Kidney tubule cell (primary cell): ENCODE data around the gene PTPRF.
"Not testable (repeated sequence)": the region's sequence is repeated elsewhere in the genome, so short reads cannot be mapped to it uniquely, and the experiment has no call there.

ENCODE experiments used
- DNase-seq: peaks from one replicate; pipeline ENCODE4 v3.0.0-alpha.2; 2018; ENCODE audit warnings: low spot score

PTPRF gene

DNA sequence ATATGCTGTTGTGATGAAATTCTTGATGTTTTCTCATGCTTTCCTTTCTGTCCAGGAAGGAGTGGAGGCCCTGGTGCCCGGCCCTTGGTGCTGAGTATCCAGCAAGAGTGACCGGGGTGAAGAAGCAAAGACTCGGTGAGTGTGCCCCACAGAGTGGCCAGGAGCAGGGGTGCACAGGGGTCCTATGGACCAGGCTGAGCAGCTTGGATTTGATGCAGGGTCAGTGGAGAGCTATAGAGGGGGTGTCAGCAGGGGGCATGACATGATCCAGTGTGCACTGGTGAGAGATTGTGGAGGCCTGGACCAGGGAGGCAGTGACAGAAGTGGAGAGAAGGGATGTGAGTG is 7.4 kb downstream of the PTPRF start:
- no peak for DNase-seq

DNA sequence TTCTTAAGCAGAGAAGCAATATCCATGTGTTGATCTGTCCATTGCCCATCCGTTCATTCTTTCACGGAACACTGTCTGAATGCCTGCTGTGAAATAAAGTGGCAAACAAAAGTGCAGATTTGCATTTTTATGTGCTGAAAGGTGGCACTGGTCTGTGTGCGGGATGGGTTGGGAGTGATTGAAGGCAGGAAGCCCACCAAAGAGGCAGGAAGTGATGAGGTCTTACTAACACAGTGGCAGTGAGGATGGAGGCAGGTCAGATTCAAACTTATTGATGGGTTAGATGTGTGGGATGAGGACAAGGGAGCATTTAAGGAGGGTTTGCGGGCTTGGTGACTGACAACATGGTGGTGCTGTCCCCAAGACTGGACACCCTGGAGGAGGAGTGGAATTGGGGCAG is 8.3 kb downstream of the PTPRF start:
- DNase-seq, result no peak

DNA sequence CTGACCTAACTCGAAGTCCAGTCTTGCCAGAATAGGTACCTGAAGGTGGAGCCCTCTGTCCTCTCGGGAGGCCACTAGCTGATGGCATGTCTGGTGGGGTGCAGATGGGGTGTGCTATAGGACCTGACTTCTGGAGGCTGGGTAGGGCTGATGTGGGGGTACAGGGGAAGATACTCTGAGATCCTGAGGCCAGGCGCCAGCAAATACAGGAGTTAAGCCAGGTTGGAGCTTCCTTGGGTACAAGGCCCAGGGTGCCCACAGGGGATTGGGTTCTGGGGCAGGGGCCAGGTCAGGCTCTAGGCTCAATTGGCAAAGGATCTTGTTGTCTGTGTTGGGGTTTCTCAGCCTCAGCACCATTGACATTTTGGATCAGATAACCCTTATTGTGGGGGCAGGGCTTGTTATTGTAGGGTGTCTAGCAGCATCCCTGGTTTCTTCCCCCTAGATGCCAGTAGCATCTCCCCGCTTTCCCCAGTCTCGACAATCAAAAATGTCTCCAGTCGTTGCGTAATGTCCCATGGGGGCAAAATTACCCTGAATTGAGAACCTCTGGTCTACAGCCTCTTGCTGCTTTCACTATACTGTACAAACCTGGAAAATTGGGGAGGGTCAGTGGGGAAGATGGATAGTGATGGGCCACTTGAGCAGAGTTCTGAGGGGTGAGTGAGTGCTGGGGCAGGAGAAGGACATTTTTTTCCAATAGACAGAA is 9.2 kb downstream of the PTPRF start:
- no peak for DNase-seq

DNA sequence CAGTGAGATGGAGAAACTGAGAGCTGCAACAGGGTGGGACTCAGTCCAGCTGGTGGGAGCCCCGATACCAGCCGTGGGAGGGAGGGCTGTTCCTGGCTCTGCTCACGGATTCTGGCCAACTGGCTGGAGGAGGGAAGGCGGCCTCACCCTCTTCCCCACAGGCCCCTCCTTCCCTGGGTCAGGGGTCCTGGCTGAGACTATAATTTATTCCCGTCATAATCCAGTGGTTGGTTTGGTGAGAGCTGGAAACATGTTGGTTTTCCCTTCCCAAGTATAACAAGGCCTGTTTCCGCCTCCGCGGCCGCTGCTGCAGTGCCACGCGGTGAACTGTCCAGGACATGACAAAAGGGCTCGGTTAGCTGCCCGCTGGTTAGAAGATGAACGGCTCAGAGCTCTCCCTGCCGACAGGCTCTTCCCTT is 10.0 kb downstream of the PTPRF start:
- no peak for DNase-seq

DNA sequence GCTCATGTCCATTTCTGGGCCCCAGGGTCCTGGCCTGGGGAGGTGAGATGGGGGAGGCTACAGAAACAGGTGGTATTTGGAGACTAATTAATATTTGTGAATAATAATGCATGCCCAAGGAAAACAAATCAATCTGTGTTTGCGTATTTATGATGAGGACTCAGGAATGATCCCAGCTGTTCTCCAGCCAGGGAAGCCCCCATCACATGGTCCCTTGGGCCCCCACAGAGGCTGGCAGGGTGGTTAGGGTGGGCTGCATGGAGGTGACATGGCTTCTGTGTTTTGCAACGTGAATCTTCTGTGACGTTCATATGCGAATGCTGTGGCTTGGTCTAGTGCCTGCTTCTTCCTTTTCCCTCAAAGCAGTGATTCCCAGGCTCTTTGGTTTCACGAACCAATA is 10.5 kb downstream of the PTPRF start:
- DNase-seq, result no peak

DNA sequence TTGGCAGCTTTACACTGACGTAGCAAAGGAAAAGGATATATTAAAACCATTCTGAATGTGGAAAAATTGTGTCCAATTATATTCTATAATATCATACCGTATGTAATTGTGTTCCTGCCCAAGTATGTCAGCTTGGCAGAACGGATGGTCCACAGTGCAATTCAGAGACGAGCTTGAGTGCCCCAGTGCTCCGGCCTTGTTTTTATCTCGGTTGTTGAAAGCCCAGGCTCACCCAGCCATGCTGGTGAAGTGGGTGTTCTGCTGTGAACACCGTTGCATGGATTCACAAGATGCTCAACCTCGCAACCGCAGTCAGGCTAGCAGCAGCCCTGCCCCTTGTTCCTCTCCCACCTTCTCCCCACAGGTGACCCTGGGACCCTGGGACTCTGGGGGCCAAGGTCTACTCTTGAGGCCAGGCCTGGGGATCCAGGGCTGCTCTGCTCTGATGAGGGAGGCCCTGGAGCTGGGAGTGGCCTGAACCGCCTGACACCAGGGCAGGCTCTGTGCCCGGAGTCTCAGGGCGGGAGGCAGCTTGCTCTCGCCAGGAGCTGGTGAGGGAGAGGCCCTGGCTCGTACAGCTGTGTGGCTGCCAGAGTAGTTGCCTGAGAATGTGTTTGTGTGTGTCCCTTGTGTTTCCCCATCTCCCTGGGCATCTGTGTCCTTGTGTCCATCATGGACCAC is 11.2 kb downstream of the PTPRF start:
- DNase-seq, result no peak

DNA sequence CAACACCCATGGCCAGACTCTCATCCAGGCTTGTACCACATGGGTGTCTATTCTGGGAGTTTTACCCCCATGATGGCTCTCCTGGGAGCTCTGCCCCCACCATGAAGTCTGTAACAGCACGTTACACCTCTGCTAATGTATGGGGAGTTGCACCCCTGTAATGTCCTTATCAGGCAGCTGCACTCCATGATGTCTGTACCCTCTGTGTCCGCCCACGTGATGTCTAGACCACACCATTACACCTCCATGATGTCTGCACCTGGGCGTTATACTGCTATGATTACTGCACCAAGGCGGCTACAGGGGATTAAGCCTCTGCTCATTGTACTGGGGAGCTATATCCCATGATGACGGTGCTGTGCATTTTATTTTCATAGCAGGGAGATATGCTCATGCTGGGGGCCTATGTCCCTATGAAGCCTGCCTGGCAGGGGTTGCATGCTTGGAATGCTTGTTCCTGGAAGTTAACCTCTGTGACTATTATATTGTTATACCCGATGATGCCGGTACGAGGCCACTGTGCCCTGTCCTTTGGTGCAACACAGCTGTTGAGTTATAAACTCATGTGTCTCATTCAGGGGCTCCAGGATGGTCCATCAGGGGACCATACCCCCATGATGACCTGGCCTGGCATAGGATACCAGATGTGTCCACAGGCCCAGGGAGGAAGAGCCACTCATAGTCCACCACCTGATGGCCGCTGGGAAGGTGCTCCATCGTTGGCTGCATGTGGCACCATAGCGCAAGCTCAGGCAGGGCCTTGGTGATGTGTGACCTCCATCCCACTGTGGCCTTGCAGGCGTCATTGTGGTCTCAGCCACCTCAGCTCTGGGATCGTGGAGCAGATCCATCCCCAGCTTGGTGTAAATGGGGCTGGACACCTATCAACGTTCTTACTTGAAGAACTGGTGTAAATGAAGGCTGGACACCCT is 12.1 kb downstream of the PTPRF start:
- no peak for DNase-seq

DNA sequence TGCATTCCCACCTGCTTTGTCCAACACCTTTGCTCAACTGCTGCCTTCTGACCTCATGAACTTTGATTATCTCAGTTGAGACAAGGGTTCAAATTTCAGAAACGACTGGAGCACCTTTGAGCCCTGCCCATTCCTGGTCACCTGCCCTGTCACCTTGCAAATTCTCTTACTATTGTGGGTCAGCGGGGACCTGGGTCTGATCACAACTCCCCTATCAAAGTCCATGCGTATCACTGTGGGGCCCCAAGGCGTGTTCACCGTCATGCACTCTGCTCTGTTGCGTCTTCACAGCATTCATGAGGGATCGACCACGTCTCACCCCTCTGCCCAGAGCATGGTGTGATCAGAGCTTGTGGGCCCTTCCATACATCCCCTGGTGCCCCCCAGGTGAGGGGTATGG is 12.9 kb downstream of the PTPRF start:
- no peak for DNase-seq

DNA sequence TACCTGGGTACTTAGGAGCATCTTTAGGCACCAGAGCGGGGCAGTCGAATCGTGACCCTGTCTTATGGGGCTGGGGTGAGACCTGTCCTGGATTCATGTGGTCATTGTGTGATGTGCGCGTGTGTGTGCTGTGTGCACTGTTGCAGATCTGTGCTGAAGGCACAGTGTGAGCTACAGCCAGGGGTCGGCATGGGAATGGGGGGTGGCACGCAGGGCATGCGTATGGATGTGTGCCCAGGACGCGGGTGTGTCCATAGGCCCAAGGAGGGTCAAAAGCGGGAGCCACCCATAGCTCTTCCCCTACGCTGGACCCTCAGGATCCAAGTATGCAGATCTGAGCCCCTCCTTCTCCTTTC is 14.6 kb downstream of the PTPRF start:
- DNase-seq, result no peak

DNA sequence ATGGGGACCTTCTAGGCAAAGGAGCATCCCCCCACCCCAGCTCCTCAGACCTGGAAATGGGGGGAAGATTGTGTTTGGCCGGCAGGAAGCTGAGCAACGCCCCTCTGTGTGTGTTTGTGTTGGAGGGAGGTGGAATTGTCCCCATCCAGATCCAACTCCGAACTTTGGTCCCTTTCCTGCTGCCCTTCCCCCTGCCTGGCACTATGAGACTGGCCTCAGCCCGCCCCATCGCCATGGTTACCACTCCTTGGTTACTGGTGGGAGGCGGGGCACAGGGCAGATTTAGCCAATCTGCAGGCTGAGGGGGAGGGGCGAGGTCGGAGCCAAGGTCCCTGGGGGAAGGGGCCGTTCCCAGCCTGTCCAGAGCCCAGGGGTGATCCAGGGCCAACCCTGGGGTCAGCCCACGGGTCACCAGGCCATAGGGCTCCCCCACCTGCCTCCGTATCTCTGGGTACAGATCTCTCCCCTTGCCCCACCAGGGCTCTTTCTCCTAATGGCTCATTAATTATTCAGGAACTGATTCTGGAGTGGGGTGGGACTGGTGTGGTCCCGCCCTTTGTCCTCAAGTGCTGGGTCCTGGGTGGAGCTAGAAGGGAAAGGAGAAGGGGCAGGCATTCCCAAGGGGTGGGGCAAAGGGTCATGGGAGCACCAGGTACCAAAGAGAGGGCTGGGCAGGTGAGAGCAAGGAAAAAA is 15.2 kb downstream of the PTPRF start:
- DNase-seq, result peak; percentile 66

DNA sequence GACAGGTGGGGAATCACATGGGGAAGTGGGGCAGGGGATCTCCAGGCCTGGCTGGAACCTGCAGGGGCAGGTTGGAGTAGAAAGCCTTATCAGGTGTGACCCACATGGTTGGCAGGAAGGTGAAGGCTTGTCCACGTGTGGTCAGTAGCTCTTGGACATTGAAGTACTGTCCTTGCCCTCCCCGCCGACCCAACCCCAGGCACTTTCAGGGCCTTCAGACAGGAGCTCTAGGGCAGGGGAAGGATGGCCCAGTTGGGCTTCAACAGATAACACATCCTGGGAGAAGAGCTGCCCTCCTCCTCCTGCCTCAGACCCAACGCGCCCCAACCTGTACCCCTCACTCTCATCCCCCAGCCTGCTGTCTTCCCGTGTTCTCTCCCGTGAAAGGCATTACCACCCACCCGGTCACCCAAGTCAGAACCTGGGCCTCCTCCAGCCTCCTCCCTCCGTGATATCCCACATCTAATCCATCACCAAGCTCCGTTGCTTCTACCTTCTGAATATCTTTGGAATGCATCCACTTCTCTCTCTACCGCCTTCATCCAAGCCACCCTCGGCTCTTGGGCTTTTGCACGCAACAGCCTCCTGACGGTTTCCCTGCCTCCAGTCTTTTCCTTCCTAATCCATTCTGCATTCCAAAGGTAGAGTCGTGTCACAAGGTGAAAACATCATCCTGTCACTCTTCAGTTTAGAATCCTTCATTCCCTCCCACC is 15.9 kb downstream of the PTPRF start:
- DNase-seq, result no peak

DNA sequence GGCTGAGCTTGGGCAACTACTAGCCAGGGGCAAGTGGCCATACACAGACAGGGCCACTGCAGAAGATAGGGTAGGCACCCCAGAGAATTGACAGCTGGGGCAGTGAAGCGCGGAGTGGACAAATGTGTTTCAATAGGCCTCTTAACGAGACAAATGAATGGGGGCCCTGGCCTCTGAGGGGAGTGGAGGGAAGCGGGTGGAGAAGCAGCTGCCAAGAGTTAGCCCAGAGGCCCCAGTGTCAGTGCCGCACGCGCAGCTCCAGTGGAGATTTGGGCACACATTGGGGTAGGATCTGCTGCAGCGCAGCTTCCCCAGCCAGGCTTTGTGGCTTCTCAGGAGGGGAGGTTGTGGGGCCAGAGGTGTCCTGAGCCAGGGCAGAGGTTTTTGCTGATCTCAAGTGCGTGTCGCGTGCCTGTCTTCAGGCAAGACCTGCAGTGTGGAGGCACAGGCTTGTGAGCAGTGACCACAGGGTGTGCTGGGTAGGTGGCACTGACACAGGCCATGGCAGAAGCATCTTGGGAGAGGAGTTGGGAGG is 16.9 kb downstream of the PTPRF start:
- no peak for DNase-seq

DNA sequence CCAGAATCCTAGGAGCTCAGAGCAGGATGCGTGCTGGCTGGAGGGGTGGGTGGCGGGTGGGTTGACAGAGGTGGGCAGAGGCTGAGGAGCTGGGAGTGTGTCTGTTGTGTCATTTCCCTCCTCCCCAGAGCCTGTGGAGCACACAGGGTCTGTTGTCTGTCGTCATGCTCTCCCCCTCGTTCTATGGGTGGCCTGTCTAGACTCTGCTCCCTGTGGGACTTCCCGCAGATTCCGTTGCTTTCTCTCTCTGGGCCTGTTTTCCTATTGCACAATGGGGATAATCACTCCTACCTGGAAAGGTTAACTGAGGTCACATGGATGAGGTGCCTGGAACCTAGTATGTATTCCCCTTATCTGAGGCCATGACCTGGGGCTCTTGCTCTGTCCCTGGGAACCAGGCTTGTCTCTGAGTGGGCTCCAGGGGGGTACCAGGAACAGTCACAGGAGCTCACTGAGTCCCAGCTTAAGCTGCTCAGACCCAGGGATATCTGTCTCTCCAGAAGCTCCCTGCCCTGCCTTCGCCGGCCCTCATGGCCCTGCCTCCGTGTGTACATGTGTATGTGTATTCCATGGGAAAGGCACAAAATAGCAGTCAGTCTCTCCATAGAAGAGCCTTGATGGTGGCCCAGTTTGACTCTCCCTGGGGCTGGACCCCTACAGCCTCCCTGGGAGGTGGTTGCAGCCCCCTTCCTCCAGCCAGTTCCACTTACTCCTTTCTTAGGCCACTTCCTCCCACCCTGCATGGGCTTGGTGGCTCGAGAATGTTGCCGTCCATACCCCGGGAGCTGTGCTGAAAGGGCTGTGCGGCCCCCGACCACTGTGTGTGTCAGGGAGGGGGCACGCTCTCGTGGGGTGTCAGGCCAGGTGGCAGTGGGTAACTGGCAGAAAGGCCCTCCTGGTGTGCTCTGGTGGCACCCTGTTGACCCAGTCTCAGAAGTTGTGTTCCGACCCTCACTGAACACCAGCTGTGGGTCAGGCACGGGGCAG is 17.9 kb downstream of the PTPRF start:
- DNase-seq, result peak; percentile 74

DNA sequence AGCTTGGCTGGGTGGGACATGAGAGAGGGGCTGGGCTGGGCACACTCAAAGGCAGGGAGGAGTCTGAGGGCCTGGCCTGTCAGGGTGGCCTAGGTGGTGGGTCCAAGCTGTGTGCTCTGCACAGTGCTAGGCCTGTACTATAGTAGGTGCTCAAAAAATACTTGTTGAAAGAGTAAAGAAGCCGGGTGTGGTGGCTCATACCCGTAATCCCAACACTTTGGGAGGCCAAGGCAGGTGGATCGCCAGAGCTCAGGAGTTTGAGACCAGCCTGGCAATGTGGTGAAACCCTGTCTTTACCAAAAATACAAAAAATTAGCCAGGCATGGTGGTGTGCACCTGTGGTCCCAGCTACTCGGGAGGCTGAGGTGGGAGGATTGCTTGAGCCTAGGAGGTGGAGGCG is 18.7 kb downstream of the PTPRF start:
- not testable (repeated sequence) for DNase-seq

DNA sequence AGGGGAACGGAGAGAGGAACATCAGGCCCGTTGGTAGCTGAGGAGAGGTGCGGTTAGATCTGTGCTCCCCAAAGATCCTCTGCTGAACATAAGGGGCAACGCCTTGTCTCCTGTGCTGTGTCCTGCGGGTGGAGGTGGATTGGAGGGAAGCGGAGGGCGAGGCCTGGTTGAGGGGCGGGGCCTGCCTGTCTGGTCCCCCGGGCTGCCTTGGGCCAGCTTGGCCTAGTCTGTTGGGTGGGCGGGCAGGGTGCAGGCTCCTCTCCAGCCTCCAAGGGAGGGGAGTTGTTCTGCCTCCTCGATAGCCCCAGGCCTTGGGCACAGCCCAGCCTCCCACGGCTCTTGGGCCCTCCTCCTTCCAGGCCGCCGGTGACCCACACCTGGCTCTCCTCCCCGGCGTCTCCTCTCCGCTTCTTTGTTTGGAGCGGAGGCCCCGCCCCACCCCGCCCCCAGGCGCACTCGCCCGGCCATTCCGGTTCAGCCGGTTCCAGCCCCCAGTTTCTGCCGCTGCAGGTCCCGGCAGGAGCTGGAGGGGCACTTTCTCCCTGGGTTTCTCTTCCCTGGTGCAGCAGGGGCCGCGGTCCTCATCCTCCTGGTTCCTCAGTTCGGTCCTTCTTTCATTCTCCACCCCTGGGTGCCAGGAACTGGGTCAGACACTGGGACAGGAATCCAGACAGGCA is 19.4 kb downstream of the PTPRF start:
- DNase-seq, result peak; percentile 90

DNA sequence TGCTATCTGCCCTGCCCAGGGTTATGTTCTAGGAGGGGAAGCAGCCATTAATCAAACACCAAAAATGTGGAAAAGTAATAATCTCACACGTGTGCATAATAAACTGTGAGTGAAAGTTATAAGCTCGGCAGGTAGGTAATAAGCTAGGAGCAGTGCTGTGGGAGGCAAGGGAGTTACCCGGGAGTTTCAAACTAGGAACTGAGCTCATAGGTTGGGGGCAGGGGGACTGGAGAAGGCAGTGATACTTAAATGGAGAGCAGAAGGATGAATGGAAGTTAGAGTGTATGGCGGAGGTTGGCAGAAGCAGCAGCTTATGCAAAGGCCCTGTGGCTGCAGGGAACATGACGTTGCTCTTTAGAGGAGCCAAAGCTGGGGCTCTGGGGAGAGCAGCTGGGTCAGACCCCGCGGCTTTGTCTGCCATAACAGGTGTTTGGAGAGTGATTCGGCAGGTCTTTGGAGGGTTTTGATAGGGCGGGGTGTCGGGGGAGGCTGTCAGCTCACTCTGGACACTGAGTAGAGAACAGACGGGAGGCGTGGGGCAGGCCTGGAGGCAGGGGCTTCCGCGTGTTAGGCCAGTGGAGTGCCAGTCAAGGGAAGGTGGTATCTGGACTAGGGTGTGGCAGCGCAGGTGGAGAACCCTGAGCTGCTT is 20.0 kb downstream of the PTPRF start:
- no peak for DNase-seq

DNA sequence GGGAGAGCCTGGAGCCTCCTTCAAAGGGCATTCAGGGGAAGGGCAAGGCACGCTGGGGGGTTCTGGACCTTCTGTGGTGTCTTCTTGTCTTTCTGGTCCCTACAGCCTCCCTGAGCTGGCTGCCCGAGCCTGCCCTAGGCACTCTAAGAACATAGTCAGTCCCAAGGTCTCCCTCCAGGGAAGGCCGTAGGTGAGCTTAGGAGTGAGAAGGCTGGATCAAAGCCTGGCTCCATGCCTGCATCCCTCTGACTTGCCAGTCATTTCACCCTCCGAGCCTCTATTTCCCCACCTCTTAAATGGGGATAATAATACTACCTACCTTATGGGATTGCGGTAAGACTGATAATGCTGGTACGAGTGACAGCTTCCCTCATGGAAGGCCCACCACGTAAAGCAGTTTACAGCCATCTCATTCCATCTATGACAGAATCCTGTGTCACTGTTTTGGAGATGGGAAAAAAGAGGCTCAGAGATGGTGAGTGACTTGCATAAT is 20.8 kb downstream of the PTPRF start:
- DNase-seq, result no peak

DNA sequence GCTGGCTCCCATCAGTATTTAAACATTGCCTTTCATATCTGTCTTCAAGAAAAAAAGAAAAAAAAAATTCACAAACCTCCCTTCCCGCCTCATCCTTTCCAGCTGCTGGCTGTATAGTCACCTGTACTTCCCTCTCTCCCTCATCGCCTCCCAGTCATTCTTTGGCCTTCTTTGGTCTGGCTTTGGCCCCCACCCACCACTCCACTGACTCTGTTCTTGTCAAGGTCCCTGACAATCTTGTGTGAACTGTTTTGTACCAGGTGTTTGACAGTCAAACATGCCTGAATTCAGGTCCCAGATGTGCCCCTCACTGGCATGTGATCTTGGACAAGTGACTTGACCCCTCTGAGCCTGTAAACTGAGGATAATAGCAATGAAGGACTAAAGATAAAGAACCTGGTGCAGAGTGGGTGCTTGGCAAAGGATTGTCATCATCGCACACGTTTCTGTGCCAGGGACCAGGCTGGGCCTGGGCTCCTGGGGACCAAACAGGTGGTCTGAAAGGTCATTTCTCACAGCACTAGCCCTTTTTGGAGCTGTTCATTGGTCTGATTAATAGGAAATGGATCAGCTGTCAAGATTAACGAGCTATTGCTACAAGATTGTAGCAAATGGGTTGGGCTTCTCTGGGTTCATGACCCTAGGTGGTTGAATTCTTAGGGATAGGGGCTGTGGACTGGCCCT is 21.5 kb downstream of the PTPRF start:
- DNase-seq, result no peak
